ENCODE data around the gene PYY.
"Not testable (repeated sequence)": the region's sequence is repeated elsewhere in the genome, so short reads cannot be mapped to it uniquely, and the experiment has no call there.

The PYY gene

GRCh38 chr17:43940630-43941029 lies 13.1 kb downstream of the PYY start:
- no peak for TF ChIP-seq ZFX (IDR thresholded peaks at IDR 0.05)
- peak; percentile 26; the same call in 1 of the 2 replicates for TF ChIP-seq CTCF (conservative IDR thresholded peaks at IDR 0.05)
- H3K27ac ChIP-seq: no peak overlapping the region

GRCh38 chr17:43939886-43940285 lies 13.9 kb downstream of the PYY start:
- no peak overlapping the region for H3K27ac ChIP-seq
- no peak for TF ChIP-seq ZFX (IDR thresholded peaks at IDR 0.05)
- no peak for TF ChIP-seq CTCF (conservative IDR thresholded peaks at IDR 0.05)

GRCh38 chr17:43939452-43939851 lies 14.3 kb downstream of the PYY start:
- H3K27ac ChIP-seq: not testable (repeated sequence)

GRCh38 chr17:43938838-43939182 lies 14.9 kb downstream of the PYY start:
- H3K27ac ChIP-seq: peak overlapping the region; percentile 59; the same call in 1 of the 2 replicates
- TF ChIP-seq CTCF (conservative IDR thresholded peaks at IDR 0.05) (no peak), ZFX (IDR thresholded peaks at IDR 0.05) (no peak)

- TF ChIP-seq CTCF (conservative IDR thresholded peaks at IDR 0.05): no peak
- TF ChIP-seq ZFX (IDR thresholded peaks at IDR 0.05): no peak
- H3K27ac ChIP-seq: no peak overlapping the region
These were observed 17.3 kb downstream of the PYY start for GRCh38 chr17:43936434-43936833.

GRCh38 chr17:43935926-43936261 lies 17.8 kb downstream of the PYY start:
- H3K27ac ChIP-seq: no peak overlapping the region
- TF ChIP-seq ZFX (IDR thresholded peaks at IDR 0.05) (no peak), CTCF (conservative IDR thresholded peaks at IDR 0.05) (no peak)

- no peak overlapping the region for H3K27ac ChIP-seq
- TF ChIP-seq ZFX (IDR thresholded peaks at IDR 0.05): no peak
- no peak for TF ChIP-seq CTCF (conservative IDR thresholded peaks at IDR 0.05)
These were observed 18.4 kb downstream of the PYY start for GRCh38 chr17:43935204-43935925.

- no peak overlapping the region for H3K27ac ChIP-seq
- TF ChIP-seq CTCF (conservative IDR thresholded peaks at IDR 0.05): no peak
These were observed 20.8 kb downstream of the PYY start for GRCh38 chr17:43932923-43933322.
